HepG2 (cell line): ENCODE results near the gene ARL3. TPM values are rescaled to one million over a fixed set of nuclear protein-coding genes. Genes with fewer than 3 reads are reported as not detected.

Source experiments
- JUNB ChIP-seq: sonication (generic); formaldehyde crosslinking; IDR thresholded peaks from 2 replicates; pipeline ENCODE4 v1.8.0; 2022; ENCODE audit warnings: missing genetic modification reagents, mild to moderate bottlenecking, borderline replicate concordance
- KLF11 ChIP-seq: IDR thresholded peaks from 2 replicates; pipeline ENCODE4 v1.6.1; 2016; ENCODE audit warnings: missing compliant biosample characterization
- MIER2 ChIP-seq: IDR thresholded peaks from 2 replicates; pipeline ENCODE4 v1.6.1; 2016; ENCODE audit warnings: missing biosample characterization, missing genetic modification reagents
- MYC ChIP-seq: sonication (generic); formaldehyde crosslinking; IDR thresholded peaks from 2 replicates; pipeline ENCODE4 v1.9.0; 2021; ENCODE audit warnings: missing genetic modification reagents, borderline replicate concordance
- NFYC ChIP-seq: IDR thresholded peaks from 2 replicates; pipeline ENCODE4 v1.6.1; 2016; ENCODE audit warnings: missing genetic modification reagents, missing compliant biosample characterization
- NR2F1 ChIP-seq, 2 experiments: fragments of 450-650 bp in 1 of 2; formaldehyde crosslinking in 1 of 2; IDR thresholded peaks; 2 replicates each; pipeline versions ENCODE4 v1.5.0 to v1.6.1; 2016 to 2020; ENCODE audit warnings: mild to moderate bottlenecking in 1 of 2, missing compliant biosample characterization in 1 of 2, missing genetic modification reagents in 1 of 2, moderate library complexity in 1 of 2
- RNF2 ChIP-seq: fragments of 450-650 bp; conservative IDR thresholded peaks from 2 replicates; pipeline ENCODE4 v1.6.1; 2016; ENCODE audit warnings: low read depth
- SOX5 ChIP-seq: IDR thresholded peaks from 2 replicates; pipeline ENCODE4 v1.6.1; 2016; ENCODE audit warnings: borderline replicate concordance
- TARDBP ChIP-seq: sonication (generic); formaldehyde crosslinking; IDR thresholded peaks from 2 replicates; pipeline ENCODE4 v1.8.0; 2022; ENCODE audit warnings: mild to moderate bottlenecking, missing genetic modification reagents
- ZBTB3 ChIP-seq: sonication (generic); formaldehyde crosslinking; IDR thresholded peaks from 2 replicates; pipeline ENCODE4 v1.4.0; 2020; ENCODE audit warnings: low read depth, mild to moderate bottlenecking, moderate library complexity, missing genetic modification reagents, borderline replicate concordance
- ZBTB8A ChIP-seq: sonication (generic); formaldehyde crosslinking; IDR thresholded peaks from 2 replicates; pipeline ENCODE4 v1.4.0; 2020; ENCODE audit warnings: mild to moderate bottlenecking, low read depth, missing genetic modification reagents, borderline replicate concordance
- ZFP41 ChIP-seq: sonication (generic); formaldehyde crosslinking; IDR thresholded peaks from 2 replicates; pipeline ENCODE4 v1.4.0; 2020; ENCODE audit warnings: mild to moderate bottlenecking, missing genetic modification reagents, borderline replicate concordance
- ZFX ChIP-seq: sonication (generic); formaldehyde crosslinking; IDR thresholded peaks from 2 replicates; pipeline ENCODE4 v1.4.0; 2020; ENCODE audit warnings: mild to moderate bottlenecking, low read depth, missing genetic modification reagents, moderate library complexity
- ZNF274 ChIP-seq: sonication (generic); formaldehyde crosslinking; IDR thresholded peaks from 2 replicates; pipeline ENCODE4 v1.5.1; 2020; ENCODE audit warnings: mild to moderate bottlenecking, missing genetic modification reagents
- ZNF570 ChIP-seq: sonication (generic); formaldehyde crosslinking; IDR thresholded peaks from 2 replicates; pipeline ENCODE4 v1.4.0; 2020; ENCODE audit warnings: mild to moderate bottlenecking, missing genetic modification reagents, borderline replicate concordance
- ZNF652 ChIP-seq: IDR thresholded peaks from 2 replicates; pipeline ENCODE4 v1.6.1; 2016; ENCODE audit warnings: low read depth, borderline replicate concordance
- ZSCAN29 ChIP-seq: sonication (generic); formaldehyde crosslinking; conservative IDR thresholded peaks from 2 replicates; pipeline ENCODE4 v1.4.0; 2020; ENCODE audit warnings: mild to moderate bottlenecking, missing genetic modification reagents
- polyA plus RNA-seq, 8 experiments: library from polyadenylated mRNA; depleted of rRNA in 3 of 8; stranded (reverse) in 7 of 8; unstranded in 1 of 8; fragments of >200 nt; fragmentation: Illumina TruSeq in 4 of 8; extraction: Trizol in 4 of 8; gene quantifications; 2 replicates each; pipeline versions ENCODE4 v1.2.1 to v1.2.3, GENCODE V29; 2011 to 2016; ENCODE audit warnings: low read depth in 4 of 8, missing spikeins in 1 of 8, mixed read lengths in 1 of 8; ENCODE audit not compliant: insufficient read depth in 1 of 8
- total RNA-seq, 5 experiments: library from RNA; depleted of rRNA; stranded (reverse); fragments of >200 nt; fragmentation: Illumina TruSeq; extraction: Trizol; gene quantifications; 2 replicates each; pipeline ENCODE4 v1.2.3, GENCODE V29; 2016; ENCODE audit warnings: low read depth in 1 of 5
- TF ChIP-seq, protein P1 (sequence below): sonication (generic); formaldehyde crosslinking; IDR thresholded peaks from 2 replicates; pipeline ENCODE4 v1.4.0; 2020; ENCODE audit warnings: missing genetic modification reagents
- TF ChIP-seq, protein P2 (sequence below): sonication (generic); formaldehyde crosslinking; IDR thresholded peaks from 2 replicates; pipeline ENCODE4 v1.4.0; 2020; ENCODE audit warnings: low read depth, mild to moderate bottlenecking, missing genetic modification reagents
- TF ChIP-seq, protein P3 (sequence below): IDR thresholded peaks from 2 replicates; pipeline ENCODE4 v1.6.1; 2012; ENCODE audit warnings: inconsistent platforms
- TF ChIP-seq, protein P4 (sequence below): sonication (generic); formaldehyde crosslinking; IDR thresholded peaks from 2 replicates; pipeline ENCODE4 v1.8.0; 2022; ENCODE audit warnings: mild to moderate bottlenecking, missing genetic modification reagents, moderate library complexity
- TF ChIP-seq, protein P5 (sequence below): sonication (generic); formaldehyde crosslinking; IDR thresholded peaks from 2 replicates; pipeline ENCODE4 v1.4.0; 2020; ENCODE audit warnings: mild to moderate bottlenecking, missing genetic modification reagents

ARL3 gene
- total and polyA plus RNA-seq, 2 of the 13 experiments (the other 11 are each of a cell fraction or from before 2014, with no cell fraction given) = 5.2 to 6.6 TPM

DNA sequence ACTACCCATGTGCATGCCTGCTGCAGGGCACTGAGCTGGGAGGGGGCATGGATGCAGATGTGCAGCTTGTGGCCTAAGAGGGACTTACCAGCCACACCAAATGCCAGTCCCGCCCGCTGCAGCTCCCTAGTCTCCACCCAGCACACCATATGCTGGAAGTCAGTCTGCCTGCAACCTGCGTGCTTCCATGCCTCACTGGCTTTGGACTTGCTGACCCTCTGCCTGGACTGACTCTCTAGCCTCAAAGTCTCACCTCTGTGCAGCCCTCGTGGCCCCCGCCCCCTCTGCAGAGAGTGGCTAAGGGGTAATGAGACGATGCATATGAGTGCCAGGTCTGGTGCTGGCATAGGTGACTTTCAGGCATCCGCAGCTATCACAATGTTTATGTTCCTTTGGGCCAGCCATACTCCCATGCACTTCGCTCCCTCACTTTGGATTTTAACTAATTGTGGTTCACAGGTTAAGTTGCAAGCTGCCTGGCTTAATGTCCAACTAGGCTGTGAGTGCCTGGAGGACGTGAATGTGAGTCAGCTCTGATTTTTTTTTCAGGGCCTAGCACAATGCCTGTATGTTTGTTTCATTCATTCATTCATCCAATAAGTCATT, 48.2 kb downstream of the ARL3 start (continued):
- TF ChIP-seq, protein P1, sequence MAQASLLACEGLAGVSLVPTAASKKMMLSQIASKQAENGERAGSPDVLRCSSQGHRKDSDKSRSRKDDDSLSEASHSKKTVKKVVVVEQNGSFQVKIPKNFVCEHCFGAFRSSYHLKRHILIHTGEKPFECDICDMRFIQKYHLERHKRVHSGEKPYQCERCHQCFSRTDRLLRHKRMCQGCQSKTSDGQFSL (CRISPR knock-in tag) = no peak
- peak; percentile 61; the same call in 1 of the 2 replicates for TF ChIP-seq TARDBP
- TF ChIP-seq NFYC (CRISPR knock-in tag) = no peak
- no peak for TF ChIP-seq ZNF570 (CRISPR knock-in tag)
- TF ChIP-seq JUNB (CRISPR knock-in tag) = no peak
- peak; percentile 51; the same call in 1 of the 2 replicates for TF ChIP-seq MYC (CRISPR knock-in tag)
- TF ChIP-seq RNF2 = no peak
- no peak for TF ChIP-seq ZBTB3 (CRISPR knock-in tag)
- TF ChIP-seq, protein P2, sequence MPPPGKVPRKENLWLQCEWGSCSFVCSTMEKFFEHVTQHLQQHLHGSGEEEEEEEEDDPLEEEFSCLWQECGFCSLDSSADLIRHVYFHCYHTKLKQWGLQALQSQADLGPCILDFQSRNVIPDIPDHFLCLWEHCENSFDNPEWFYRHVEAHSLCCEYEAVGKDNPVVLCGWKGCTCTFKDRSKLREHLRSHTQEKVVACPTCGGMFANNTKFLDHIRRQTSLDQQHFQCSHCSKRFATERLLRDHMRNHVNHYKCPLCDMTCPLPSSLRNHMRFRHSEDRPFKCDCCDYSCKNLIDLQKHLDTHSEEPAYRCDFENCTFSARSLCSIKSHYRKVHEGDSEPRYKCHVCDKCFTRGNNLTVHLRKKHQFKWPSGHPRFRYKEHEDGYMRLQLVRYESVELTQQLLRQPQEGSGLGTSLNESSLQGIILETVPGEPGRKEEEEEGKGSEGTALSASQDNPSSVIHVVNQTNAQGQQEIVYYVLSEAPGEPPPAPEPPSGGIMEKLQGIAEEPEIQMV (CRISPR knock-in tag) = no peak
- TF ChIP-seq ZNF274 (CRISPR knock-in tag) = no peak
- 0 out of 2 replicates have a peak, but pooled peaks have one; percentile 27 for TF ChIP-seq ZSCAN29
- TF ChIP-seq ZFP41 = no peak
- TF ChIP-seq ZFX = peak; percentile 67; the same call in 1 of the 2 replicates
- TF ChIP-seq, protein P3, sequence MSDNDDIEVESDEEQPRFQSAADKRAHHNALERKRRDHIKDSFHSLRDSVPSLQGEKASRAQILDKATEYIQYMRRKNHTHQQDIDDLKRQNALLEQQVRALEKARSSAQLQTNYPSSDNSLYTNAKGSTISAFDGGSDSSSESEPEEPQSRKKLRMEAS = peak; percentile 71; the same call in 1 of the 2 replicates
- TF ChIP-seq ZNF652 = peak; percentile 96
- TF ChIP-seq, protein P4, sequence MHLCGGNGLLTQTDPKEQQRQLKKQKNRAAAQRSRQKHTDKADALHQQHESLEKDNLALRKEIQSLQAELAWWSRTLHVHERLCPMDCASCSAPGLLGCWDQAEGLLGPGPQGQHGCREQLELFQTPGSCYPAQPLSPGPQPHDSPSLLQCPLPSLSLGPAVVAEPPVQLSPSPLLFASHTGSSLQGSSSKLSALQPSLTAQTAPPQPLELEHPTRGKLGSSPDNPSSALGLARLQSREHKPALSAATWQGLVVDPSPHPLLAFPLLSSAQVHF (CRISPR knock-in tag) = no peak
- 0 out of 2 replicates have a peak, but pooled peaks have one; percentile 39 for TF ChIP-seq SOX5 (CRISPR knock-in tag)
- no peak for TF ChIP-seq ZBTB8A (CRISPR knock-in tag)
- TF ChIP-seq MIER2 (CRISPR knock-in tag) = no peak
- TF ChIP-seq NR2F1 (CRISPR knock-in tag; IDR thresholded peaks at IDR 0.05) = no peak
- TF ChIP-seq, protein P5, sequence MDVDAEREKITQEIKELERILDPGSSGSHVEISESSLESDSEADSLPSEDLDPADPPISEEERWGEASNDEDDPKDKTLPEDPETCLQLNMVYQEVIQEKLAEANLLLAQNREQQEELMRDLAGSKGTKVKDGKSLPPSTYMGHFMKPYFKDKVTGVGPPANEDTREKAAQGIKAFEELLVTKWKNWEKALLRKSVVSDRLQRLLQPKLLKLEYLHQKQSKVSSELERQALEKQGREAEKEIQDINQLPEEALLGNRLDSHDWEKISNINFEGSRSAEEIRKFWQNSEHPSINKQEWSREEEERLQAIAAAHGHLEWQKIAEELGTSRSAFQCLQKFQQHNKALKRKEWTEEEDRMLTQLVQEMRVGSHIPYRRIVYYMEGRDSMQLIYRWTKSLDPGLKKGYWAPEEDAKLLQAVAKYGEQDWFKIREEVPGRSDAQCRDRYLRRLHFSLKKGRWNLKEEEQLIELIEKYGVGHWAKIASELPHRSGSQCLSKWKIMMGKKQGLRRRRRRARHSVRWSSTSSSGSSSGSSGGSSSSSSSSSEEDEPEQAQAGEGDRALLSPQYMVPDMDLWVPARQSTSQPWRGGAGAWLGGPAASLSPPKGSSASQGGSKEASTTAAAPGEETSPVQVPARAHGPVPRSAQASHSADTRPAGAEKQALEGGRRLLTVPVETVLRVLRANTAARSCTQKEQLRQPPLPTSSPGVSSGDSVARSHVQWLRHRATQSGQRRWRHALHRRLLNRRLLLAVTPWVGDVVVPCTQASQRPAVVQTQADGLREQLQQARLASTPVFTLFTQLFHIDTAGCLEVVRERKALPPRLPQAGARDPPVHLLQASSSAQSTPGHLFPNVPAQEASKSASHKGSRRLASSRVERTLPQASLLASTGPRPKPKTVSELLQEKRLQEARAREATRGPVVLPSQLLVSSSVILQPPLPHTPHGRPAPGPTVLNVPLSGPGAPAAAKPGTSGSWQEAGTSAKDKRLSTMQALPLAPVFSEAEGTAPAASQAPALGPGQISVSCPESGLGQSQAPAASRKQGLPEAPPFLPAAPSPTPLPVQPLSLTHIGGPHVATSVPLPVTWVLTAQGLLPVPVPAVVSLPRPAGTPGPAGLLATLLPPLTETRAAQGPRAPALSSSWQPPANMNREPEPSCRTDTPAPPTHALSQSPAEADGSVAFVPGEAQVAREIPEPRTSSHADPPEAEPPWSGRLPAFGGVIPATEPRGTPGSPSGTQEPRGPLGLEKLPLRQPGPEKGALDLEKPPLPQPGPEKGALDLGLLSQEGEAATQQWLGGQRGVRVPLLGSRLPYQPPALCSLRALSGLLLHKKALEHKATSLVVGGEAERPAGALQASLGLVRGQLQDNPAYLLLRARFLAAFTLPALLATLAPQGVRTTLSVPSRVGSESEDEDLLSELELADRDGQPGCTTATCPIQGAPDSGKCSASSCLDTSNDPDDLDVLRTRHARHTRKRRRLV (CRISPR knock-in tag) = no peak
- TF ChIP-seq KLF11 (CRISPR knock-in tag) = no peak; the same call in 1 of the 2 replicates
